HCT116 (cell line): Measurements from ENCODE around the gene P2RX6.

ENCODE experiments used
- CEBPB ChIP-seq: IDR thresholded peaks from 2 replicates; pipeline ENCODE4 v1.6.1; 2012; ENCODE audit warnings: low read depth
- CTCF ChIP-seq, 3 experiments: fragments of 200-600 bp in 1 of 3; sonication (generic) in 1 of 3; IDR thresholded peaks in 2 of 3; conservative IDR thresholded peaks in 1 of 3; 2 replicates each; pipeline ENCODE4 v1.5.1; 2012 to 2017; ENCODE audit warnings: low read depth in 2 of 3, low read length in 2 of 3, antibody characterized with exemption in 1 of 3, borderline replicate concordance in 1 of 3, control low read depth in 1 of 3, mild to moderate bottlenecking in 1 of 3, mixed read lengths in 1 of 3, mixed run types in 1 of 3, moderate library complexity in 1 of 3; ENCODE audit not compliant: insufficient read depth in 1 of 3
- EZH2 ChIP-seq: fragments of 200-600 bp; sonication (generic); IDR thresholded peaks from 2 replicates; pipeline ENCODE4 v1.6.1; 2017; ENCODE audit warnings: antibody characterized with exemption, mixed run types
- POLR2A ChIP-seq: IDR thresholded peaks from 2 replicates; pipeline ENCODE4 v1.7.0; 2011; ENCODE audit warnings: borderline replicate concordance; ENCODE audit not compliant: insufficient read depth, insufficient read length; ENCODE audit errors: extremely low read depth
- RAD21 ChIP-seq: IDR thresholded peaks from 2 replicates; pipeline ENCODE4 v1.6.1; 2012; ENCODE audit warnings: low read depth, mild to moderate bottlenecking
- REST ChIP-seq: IDR thresholded peaks from 2 replicates; pipeline ENCODE4 v1.6.1; 2012; ENCODE audit warnings: low read depth
- SP1 ChIP-seq: IDR thresholded peaks from 2 replicates; pipeline ENCODE4 v1.6.1; 2012; ENCODE audit warnings: low read depth
- YY1 ChIP-seq: IDR thresholded peaks from 2 replicates; pipeline ENCODE4 v1.6.1; 2011; ENCODE audit warnings: low read length, low read depth, moderate library complexity, mild to moderate bottlenecking; ENCODE audit not compliant: insufficient replicate concordance; ENCODE audit errors: extremely low read depth

- no peak for TF ChIP-seq CTCF (IDR thresholded peaks at IDR 0.05 in 2 of 3, conservative IDR thresholded peaks at IDR 0.05 in 1 of 3; ENCODE audit: borderline replicate concordance in 1 of 3, insufficient read depth in 1 of 3, low read depth in 2 of 3, low read length in 2 of 3)
- TF ChIP-seq EZH2 = no peak
- no peak for TF ChIP-seq POLR2A
- no peak for TF ChIP-seq YY1
- no peak for TF ChIP-seq REST
- TF ChIP-seq RAD21 = no peak
- TF ChIP-seq CEBPB = no peak
- no peak for TF ChIP-seq SP1
Observed at GRCh38 chr22:20996031-20996410, 18.9 kb upstream of the P2RX6 start.
